NCI-H526 treated with DMSO at 0.1 percent for 48 hours (cell line): ENCODE data around the gene TMEM106C.

Experiments
- DNase-seq: peaks from one replicate; lab custom pipeline; 2025; lab: John Stamatoyannopoulos, UW

The TMEM106C gene, protein sequence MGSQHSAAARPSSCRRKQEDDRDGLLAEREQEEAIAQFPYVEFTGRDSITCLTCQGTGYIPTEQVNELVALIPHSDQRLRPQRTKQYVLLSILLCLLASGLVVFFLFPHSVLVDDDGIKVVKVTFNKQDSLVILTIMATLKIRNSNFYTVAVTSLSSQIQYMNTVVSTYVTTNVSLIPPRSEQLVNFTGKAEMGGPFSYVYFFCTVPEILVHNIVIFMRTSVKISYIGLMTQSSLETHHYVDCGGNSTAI

DNA sequence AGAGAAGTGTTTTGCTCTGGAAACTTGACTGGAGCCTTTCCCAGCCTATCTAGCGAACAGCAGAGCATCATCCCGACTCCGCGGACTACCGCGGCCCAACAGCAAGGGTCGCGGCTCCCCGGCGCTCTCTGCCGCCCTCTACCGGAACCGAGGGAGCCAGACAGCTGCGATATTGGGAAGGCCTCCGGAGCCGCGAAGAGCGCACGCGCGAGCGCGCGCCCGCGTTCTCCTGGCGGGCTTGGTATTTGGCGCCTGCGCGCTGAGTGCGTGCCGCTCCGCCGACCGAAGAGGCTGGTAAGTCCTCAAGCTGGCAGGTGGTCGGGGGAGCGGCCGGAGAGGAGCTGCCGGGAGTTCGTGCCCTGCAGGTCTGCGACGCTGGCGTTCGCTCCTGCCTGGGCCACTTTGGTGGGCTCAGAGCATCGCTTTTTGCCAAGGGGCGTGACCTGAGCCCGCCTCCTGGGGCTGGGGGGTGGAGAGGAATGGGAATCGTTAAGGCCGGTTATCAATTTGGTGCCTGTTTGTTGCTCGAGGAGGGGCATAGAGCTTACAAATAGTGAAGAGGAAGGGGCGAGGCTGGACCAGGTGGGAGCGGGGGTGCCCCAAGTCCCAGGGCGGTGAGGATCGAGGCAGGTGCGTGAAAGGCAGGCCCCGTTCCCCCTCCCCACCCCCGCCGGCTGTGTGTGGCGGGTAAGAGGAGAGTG is at the start of gene TMEM106C:
TMEM106C (plus strand) TSS at position 257 of the 701 bp plus-strand sequence. CDS start 641 bp downstream, outside the sequence.
- DNase-seq = peak; percentile 83

DNA sequence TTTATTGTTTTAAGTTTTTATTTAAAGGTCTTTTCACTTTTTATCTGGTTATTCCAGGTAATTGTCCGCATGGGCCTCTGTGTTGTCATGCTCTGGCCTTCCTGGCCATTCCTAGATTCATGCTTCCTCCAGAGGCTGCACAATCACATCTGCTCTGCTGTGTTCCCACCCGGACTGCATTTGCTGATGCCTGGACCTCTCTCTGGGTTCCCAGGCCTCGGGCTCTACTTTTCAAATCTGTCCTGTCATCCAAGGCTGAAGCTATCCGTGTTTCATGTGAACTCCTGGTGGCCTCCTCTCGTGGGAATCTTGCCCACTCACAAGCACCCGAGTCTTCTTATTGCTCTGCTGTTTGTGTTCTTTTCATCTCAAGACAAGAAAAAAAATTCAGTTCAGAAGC is 42.5 kb upstream of the TMEM106C start:
- no peak for DNase-seq

DNA sequence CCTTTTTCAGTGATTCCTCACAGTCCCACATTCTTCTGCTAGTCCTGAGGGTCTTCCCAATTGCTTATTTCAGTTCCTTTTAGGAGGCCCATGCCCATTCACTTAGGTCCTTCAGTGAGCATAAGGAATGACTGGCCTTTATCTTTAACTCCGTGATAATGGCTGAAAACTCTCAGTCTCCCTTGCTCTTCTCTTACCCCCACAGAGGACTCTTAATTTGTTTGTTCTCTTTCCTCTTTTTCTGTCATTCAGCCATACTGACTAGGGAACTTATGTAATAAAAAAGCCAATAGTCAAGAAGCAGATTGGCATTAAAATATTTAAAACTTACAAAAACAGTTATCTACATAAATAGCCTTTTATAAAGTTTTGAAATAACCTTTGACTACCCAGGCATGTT is 41.5 kb upstream of the TMEM106C start:
- no peak for DNase-seq

DNA sequence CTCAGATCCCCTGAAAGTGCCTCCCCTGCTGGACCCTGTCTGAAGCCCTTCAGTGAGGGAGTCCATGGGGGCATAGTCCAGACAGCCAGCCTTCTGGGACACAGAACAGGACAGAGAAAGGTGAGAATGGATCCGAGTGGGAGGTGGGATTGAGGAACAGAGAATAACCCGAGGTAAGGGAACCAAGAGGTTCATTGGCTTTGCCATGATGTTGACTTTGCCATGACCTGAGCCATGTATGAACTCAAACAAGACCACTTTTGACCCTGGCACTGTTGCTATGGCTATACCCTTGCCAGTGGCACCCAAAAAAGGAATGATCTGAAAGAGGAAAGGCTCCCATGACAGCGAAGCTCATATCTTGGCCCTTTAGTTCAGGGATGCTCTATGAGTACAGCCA is 36.0 kb upstream of the TMEM106C start:
- DNase-seq = no peak

DNA sequence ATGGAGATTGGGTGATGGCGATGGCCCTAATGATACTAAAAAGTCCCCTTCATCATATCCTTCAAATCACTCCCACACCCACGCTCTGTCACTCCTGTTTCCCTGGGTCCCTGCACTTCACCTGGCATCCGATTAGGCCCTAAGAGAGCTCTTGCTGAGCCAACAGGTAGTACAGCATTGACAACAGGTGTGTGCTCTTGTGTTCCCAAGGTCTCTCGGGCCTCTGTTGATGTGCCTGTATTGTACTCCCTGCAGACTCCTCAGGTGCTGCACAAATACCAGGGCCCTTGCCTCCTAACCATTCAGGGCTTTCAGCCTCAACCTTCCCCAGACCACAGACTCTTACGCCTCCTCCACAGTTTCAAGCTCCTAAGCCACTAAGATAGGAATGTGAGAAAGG is 32.8 kb upstream of the TMEM106C start:
- no peak for DNase-seq

DNA sequence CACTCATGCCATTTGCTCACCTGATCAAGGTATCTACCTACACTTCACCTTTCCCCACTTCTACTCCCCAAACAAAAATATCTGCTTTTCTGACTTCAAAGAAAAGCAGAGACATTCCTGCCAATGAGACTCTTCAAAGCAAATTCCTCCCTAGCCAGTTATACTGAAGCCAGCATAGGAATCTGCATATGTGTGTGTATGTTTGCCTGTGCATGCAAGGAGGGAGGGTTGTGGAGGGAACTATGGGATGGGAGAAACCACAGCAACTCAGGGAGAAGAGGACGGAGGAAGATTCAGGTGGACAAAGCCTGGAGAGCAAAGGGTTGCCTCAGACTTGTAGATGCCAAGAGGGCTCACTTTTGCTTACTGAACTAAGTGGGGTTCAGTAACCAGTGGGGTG is 32.2 kb upstream of the TMEM106C start:
- no peak for DNase-seq

DNA sequence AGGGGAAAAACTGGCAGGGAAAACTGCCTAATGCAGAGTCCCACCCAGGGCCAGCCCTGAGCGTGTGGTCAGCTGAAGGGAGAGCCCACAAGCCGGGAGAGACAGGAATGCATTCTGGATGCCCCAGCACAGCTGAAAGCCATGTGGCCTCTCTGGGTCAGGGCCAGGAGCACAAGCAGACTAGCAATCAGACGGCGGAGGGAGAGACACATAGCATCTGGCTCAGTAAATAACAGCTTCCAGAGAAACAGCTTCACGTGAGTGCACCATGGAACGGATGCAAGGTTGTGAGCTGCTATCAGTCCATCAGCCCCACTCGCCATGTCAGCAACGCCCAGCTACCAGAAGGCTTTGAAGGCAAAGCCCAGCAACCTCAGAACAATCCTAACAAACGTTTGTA is 28.2 kb upstream of the TMEM106C start:
- no peak for DNase-seq

DNA sequence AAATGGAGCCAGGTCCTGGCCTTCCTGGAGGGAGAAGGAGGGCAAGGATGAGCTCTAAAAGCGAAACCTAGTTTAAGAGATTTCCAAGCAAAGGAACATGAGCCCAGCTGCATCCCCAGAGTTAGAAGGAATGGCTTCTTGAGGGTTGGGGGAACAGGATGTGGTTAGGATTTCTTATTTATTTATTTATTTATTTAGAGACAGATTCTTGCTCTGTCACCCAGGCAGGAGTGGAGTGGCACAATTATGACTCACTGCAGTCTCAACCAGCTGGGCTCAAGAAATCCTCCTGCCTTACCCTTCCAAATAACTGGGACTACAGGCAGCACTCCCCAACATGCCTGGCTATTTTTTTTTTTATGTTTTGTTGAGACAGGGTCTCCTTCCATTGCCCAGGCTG is 25.3 kb upstream of the TMEM106C start:
- no peak for DNase-seq

DNA sequence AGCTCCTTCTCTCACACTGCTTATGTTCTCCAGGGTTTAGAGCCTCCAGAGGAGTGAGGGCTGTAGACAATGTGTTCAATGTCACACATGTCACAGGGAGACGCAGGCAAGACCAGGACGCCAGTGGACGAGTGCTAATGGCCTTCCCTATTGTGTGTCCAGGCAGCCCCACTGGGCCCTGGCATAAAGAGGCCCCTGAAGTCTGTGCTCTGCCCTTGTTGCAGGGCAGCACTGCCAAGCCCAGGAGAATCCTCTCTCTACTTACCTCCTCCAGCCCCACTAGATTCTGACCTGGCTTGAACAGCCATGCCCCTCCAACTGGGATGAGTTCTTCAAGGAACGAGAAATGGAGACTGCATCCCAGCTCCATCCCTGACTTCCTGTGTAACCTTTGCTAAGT is 24.8 kb upstream of the TMEM106C start:
- no peak for DNase-seq

DNA sequence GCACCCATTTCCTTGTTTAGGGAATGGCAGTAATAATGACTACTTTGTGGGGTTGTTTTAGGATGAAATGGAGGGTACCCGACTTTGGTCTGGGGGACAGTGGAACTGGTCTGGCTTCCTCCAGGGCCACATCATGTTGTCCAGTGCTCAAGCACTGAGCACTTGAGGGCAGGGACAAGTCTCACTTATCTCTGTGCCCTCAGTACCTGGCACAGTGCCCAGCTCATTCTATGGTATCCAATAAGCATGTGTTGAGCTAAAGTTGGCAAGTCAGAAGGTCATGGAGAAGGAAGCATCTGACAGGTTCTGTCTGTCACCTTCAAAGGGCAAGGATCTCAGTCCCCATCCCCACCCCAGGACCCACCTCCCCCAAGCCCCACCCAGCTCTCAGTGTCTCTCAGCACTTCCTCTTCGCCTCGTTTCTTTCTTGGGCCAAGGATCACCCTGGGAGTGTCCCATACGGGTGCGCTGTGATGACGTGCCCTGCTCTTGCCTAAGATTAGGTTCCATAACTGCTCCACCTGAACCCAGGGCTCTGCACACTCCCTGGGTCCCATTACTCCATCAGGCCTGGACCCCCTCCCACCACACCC is 24.3 kb upstream of the TMEM106C start:
- DNase-seq = no peak

DNA sequence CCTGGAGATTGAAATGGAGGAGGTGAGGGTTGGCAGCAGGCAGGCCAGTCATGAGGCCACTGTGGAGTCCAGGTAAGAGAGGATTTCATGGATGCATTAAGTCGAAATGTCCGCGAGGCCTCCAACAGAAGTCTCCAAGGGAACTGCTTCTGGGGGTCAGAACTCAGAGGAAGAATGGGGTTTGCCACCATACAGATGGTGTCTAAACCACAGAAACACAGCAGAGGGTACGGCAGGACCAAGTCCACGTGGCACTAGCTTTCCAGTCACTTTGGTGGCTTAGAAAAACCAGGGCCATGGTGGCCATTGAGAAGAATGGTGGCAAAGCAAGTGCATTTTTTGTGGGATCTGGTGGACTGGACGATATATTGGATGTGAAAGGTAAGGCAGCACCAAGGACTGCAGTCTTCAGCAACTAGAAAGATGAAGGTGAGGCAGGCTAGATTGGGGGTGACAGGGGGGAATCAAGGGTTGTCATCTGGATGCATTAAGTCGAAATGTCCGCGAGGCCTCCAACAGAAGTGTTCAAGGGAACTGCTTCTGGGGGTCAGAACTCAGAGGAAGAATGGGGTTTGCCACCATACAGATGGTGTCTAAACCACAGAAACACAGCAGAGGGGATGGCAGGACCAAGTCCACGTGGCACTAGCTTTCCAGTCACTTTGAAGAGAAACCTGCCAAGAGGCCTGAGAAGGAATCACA is 22.5 kb upstream of the TMEM106C start:
- no peak for DNase-seq

DNA sequence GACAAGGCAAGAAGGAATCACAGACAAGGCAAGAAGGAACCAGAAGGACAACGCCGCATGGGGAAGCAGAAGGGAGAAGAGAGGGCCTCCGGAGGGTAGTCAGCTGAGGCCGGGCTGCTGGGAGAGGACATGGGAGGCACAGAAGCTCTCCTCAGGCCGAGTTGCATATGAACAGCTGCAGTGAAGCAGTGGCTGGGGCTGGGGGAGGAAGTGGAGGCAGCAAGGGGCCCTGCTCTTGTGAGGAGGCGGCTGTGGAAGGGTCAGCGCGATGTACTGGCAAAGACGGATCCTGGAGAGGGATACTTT is 22.0 kb upstream of the TMEM106C start:
- DNase-seq = no peak

DNA sequence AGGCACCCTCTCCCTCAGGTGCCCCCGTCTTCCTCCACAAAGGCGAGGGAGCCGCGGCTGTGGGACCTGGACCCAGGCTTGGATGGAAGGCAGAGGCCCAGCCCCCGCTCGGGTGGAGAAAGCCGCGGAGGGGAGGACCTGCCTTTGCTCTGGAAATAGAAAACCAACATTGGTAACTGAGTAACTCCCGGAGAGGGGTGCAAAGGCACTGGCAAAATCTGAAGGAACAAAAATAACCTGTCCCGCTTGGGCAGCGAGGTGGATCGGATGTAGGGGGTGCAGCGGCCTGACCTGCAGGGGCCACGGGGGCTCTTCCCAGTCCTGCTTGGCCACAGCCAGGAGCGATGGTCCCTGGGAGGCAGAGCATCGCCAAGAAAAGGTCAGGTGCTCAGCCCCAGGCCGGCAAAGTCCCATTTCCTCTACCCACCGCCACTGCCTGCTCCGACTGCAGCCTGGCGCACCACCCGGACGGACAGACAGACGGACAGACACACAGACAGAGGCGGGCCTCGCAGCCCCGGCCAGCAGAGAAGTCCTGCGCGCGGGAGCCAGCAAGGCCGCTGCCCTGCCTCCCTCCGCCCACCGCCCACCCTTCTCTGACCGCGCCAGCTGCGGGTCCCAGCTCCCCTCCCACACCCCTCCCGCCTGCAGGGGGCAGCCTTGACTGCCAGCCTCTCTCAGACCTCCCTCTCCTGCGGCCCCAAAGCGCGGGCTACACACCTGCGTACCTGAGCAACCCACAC is 21.4 kb upstream of the TMEM106C start:
- DNase-seq = peak; percentile 3

DNA sequence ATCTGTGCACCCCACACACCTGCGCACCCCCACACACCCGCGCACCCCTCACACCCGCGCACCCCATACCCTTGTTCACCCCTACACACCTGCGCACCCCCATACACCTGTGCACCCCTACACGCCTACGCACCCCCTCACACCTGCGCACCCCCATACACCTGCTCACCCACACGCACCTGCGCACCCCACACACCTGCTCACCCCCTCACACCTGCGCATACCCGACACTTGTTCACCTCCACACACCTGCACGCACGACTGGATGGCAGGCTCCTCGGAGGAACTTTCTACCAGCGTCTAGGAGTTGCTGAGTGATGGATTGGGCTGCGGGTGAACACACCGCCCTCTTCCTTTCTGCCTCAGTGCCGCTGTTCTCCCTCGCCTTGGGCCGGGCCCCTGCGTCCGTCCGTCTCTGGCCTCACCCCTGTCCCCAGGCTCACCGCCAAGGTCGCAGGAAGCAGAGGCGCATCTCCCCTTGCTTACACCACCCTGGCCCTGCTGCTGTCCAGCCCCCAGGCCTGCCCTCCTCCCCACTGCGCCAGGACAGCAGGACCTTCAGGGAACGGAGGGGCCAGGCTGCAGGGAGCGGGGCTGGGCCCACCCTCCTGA is 20.7 kb upstream of the TMEM106C start:
- no peak for DNase-seq

DNA sequence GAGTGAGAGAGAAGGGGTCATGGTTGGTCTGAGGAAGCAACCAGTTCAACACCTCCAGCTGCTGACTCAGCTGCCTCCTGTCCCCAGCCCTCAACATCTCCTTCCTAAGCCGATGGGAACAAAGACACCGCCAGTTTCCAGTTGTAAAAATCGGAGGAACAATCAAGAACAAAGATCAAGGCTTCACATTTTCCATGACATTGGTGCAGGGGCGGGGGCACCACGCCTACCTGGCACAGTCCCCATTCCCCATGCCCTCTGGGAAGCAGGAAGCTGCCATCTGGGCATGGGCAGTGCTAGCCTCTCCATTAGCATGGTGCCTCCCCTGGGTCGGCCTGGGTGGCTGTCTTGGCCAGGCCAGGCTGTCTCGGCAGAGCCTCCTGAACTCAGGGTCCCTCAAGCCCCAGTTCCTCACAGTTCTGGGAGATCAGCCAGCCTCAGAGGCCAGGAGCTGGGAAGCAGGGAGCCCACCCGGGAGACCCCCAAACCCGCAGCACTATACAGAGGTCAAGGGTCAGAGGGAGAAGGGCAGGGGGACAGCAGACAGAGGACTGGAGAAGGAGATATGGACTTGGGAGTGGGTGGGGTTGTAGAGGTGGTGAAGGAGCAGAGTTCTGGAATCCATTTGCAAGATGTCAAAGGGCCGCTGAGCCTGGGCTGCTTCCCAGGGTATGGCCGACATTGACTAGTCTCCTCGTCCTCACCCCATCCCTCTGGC is 19.6 kb upstream of the TMEM106C start:
- DNase-seq = no peak

DNA sequence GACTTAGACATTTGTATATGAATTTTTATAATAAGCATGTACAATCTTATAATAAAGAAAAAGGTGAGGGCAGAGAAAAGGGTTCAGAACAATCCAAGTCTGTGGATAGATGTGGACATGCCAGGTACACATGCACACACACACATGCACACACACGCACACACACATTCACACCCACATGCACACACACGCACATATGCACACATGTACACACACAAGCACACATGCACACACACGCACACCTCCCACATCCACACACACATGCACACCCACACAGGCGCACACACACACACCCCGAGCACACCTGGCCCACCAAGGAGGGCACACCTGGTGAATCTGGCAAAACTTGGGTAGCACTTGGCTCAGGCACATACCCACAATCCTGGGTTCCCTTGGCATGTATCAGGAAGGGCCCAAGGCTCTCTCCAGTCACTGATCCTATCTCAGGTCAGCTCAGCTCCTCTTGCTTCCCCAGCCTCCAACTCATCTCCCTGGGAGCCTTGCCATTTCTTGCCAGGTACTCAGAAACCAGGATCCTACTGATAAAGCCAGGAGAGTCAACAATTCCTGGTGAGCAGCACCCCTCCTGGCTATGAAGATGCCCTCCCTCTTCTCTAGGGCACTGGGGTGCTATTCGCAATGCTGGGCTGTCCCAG is 18.6 kb upstream of the TMEM106C start:
- no peak for DNase-seq

DNA sequence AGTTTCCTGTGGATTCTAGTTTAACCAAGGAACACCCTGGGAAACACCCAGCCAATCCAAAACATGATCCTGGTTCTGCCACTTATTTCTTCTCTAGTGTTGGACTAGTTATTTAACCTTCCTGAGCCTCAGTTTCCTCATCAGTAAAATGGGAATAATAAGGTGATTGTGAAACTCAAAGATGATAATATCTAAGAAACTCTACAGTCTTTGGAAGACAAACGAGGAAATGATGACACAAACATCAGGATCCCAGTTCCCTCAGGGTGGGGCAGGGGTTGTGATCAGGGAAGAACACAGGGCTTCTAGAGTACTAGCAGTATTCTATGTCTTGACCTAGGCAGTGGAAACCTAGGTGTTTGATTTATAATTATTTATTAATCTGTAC is 18.1 kb upstream of the TMEM106C start:
- no peak for DNase-seq

DNA sequence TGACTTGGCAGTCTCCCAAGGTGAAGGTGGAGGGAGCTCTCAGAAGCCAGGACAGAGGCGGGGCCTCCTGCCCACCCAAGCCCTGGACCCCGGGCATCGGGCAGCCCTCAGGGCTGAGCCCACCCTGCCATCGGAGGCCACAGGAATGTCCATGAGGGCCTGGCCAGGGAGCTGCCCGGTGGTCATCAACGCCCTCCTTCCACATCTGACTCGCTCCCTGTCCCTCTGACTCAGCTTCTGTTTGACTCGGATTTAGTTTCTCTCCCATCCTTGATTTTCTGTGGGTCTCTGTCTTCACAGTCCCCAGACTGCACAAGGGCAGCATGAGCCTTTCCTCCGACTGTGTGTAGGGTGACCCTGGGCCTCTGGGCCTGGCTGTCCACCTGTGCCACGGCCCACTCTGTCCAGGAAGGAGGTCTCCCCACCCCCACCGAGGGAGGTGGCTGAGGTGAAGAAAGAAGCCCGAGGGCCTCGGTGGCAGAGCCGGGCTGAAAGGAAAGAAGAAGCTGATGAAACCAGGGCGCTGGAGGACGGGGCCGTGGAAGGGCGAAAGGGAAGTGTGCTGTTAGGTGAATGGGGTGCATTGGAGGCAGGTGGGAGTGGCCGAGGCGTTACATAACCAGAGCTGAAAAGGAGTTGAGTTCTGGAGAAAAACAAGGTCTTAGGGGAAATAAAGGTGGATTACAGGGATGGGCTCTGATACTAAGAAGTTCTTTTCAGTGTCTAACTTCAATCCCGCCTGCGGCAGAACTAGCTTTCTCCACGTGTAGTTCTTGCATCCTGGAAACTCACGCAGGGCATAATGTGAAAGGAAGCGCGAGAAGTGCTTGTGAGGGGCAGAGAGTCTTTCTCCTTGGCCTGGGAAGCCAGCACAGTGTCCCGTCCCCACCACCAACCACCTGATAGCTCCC is 16.7 kb upstream of the TMEM106C start:
- DNase-seq = no peak

DNA sequence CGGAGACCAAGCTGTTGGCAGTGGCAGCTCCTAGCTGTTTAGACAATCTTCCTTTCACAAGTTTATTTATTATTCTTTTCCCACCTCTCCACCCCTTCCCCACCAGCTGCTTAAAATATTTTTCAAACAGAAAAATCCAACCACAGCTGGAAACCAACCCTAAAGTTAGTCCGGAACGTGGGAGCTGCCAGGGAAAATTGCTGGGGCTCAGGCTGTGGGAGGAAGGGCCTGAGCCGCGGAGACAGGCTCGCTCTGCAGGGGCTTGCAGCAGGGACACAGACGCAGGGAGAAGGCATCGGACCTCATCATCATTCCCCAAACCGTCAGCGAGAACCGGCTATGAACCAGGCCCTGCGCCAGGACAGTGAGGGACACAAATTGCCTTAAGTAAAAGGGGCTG is 16.1 kb upstream of the TMEM106C start:
- DNase-seq = no peak
